HepG2 (cell line): Measurements from ENCODE around the gene PPOX. TPM values are rescaled to one million over a fixed set of nuclear protein-coding genes. Genes with fewer than 3 reads are reported as not detected.

Source experiments
- ARNTL ChIP-seq: sonication (generic); formaldehyde crosslinking; IDR thresholded peaks from 2 replicates; pipeline ENCODE4 v1.4.0; 2020; ENCODE audit warnings: mild to moderate bottlenecking, missing genetic modification reagents
- ASH2L ChIP-seq: fragments of 300-600, 200-600 bp; sonication (generic); IDR thresholded peaks from 2 replicates; pipeline ENCODE4 v1.7.0; 2017; ENCODE audit warnings: low read depth, mild to moderate bottlenecking, moderate library complexity, mixed read lengths, low read length; ENCODE audit not compliant: insufficient read length
- CHCHD3 ChIP-seq: sonication (generic); formaldehyde crosslinking; IDR thresholded peaks from 2 replicates; pipeline ENCODE4 v1.8.0; 2022; ENCODE audit warnings: mild to moderate bottlenecking, missing genetic modification reagents, moderate library complexity
- NAIF1 ChIP-seq: sonication (generic); formaldehyde crosslinking; IDR thresholded peaks from 2 replicates; pipeline ENCODE4 v1.5.0; 2020; ENCODE audit warnings: mild to moderate bottlenecking, missing genetic modification reagents, borderline replicate concordance
- NFE2L2 ChIP-seq: fragments of 150-350 bp; IDR thresholded peaks from 2 replicates; pipeline ENCODE4 v1.6.1; 2014; ENCODE audit warnings: low read length
- TAF15 ChIP-seq: fragments of 200-400 bp; formaldehyde crosslinking; IDR thresholded peaks from one replicate; pipeline ENCODE4 v1.6.1; 2018; ENCODE audit warnings: mild to moderate bottlenecking, low read depth, low read length; ENCODE audit not compliant: poor library complexity, severe bottlenecking
- ZFP36L2 ChIP-seq: sonication (generic); formaldehyde crosslinking; IDR thresholded peaks from 2 replicates; pipeline ENCODE4 v1.4.0; 2020; ENCODE audit warnings: missing genetic modification reagents
- ZMYM2 ChIP-seq: sonication (generic); formaldehyde crosslinking; IDR thresholded peaks from 2 replicates; pipeline ENCODE4 v1.8.0; 2022; ENCODE audit warnings: mild to moderate bottlenecking, missing genetic modification reagents
- ZMYM4 ChIP-seq: sonication (generic); formaldehyde crosslinking; IDR thresholded peaks from 2 replicates; pipeline ENCODE4 v1.8.1; 2023; ENCODE audit warnings: mild to moderate bottlenecking, missing genetic modification reagents
- ZNF101 ChIP-seq: sonication (generic); formaldehyde crosslinking; IDR thresholded peaks from 2 replicates; pipeline ENCODE4 v1.4.0; 2020; ENCODE audit warnings: mild to moderate bottlenecking, low read depth, missing genetic modification reagents, borderline replicate concordance
- ZNF589 ChIP-seq: sonication (generic); formaldehyde crosslinking; conservative IDR thresholded peaks from 2 replicates; pipeline ENCODE4 v1.8.0; 2022; ENCODE audit warnings: mild to moderate bottlenecking, moderate library complexity, missing genetic modification reagents
- ZNF703 ChIP-seq: sonication (generic); formaldehyde crosslinking; IDR thresholded peaks from 2 replicates; pipeline ENCODE4 v1.5.1; 2020; ENCODE audit warnings: missing genetic modification reagents, mild to moderate bottlenecking, moderate library complexity, borderline replicate concordance
- ZNF782 ChIP-seq: sonication (generic); formaldehyde crosslinking; IDR thresholded peaks from 2 replicates; pipeline ENCODE4 v1.4.0; 2020; ENCODE audit warnings: missing genetic modification reagents, mild to moderate bottlenecking, borderline replicate concordance
- polyA plus RNA-seq, 8 experiments: library from polyadenylated mRNA; depleted of rRNA in 3 of 8; stranded (reverse) in 7 of 8; unstranded in 1 of 8; fragments of >200 nt; fragmentation: Illumina TruSeq in 4 of 8; extraction: Trizol in 4 of 8; gene quantifications; 2 replicates each; pipeline versions ENCODE4 v1.2.1 to v1.2.3, GENCODE V29; 2011 to 2016; ENCODE audit warnings: low read depth in 4 of 8, missing spikeins in 1 of 8, mixed read lengths in 1 of 8; ENCODE audit not compliant: insufficient read depth in 1 of 8
- total RNA-seq, 5 experiments: library from RNA; depleted of rRNA; stranded (reverse); fragments of >200 nt; fragmentation: Illumina TruSeq; extraction: Trizol; gene quantifications; 2 replicates each; pipeline ENCODE4 v1.2.3, GENCODE V29; 2016; ENCODE audit warnings: low read depth in 1 of 5
- TF ChIP-seq, protein P1 (sequence below): sonication (generic); formaldehyde crosslinking; IDR thresholded peaks from 2 replicates; pipeline ENCODE4 v1.4.0; 2020; ENCODE audit warnings: missing genetic modification reagents, borderline replicate concordance
- TF ChIP-seq, protein P2 (sequence below): sonication (generic); formaldehyde crosslinking; IDR thresholded peaks from 2 replicates; pipeline ENCODE4 v1.5.0; 2020; ENCODE audit warnings: missing genetic modification reagents
- TF ChIP-seq, protein P3 (sequence below): sonication (generic); formaldehyde crosslinking; IDR thresholded peaks from 2 replicates; pipeline ENCODE4 v1.4.0; 2020; ENCODE audit warnings: mild to moderate bottlenecking, missing genetic modification reagents
- TF ChIP-seq, protein P4 (sequence below): sonication (generic); formaldehyde crosslinking; conservative IDR thresholded peaks from 2 replicates; pipeline ENCODE4 v1.8.0; 2022; ENCODE audit warnings: missing genetic modification reagents
- TF ChIP-seq, protein P5 (sequence below): conservative IDR thresholded peaks from 2 replicates; pipeline ENCODE4 v1.6.1; 2018; ENCODE audit warnings: missing genetic modification reagents

The PPOX gene
- total and polyA plus RNA-seq, 2 of the 13 experiments (the other 11 are each of a cell fraction or from before 2014, with no cell fraction given): 15.5 to 27.7 TPM

DNA sequence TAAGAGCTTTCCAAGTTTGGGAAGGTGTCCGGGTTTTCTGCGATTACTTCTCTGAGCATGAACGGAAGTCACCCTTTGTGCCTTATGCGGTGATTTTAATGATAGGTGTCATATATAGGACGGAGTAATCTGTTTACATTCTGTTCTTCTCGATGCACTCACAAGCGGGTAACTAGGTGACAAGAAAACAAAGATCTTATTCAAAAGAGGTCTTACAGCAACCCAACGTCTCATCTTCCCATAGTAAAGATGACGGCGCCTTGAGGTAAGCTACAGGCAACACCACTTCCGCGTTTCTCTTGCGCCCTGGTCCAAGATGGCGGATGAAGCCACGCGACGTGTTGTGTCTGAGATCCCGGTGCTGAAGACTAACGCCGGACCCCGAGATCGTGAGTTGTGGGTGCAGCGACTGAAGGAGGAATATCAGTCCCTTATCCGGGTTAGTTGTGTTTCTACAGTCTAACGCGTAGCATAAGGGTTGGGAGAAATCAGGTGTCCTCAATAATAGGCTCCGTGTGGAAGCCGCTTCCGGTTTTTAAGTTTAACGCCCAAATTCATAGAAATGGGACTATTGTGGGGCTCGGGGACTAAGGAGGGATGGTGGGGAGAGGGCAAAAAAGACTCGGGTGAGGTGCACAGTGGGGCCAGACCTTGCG is 12.4 kb upstream of the PPOX start, which contains the start of gene UFC1 (continued):
- TF ChIP-seq, protein P1, sequence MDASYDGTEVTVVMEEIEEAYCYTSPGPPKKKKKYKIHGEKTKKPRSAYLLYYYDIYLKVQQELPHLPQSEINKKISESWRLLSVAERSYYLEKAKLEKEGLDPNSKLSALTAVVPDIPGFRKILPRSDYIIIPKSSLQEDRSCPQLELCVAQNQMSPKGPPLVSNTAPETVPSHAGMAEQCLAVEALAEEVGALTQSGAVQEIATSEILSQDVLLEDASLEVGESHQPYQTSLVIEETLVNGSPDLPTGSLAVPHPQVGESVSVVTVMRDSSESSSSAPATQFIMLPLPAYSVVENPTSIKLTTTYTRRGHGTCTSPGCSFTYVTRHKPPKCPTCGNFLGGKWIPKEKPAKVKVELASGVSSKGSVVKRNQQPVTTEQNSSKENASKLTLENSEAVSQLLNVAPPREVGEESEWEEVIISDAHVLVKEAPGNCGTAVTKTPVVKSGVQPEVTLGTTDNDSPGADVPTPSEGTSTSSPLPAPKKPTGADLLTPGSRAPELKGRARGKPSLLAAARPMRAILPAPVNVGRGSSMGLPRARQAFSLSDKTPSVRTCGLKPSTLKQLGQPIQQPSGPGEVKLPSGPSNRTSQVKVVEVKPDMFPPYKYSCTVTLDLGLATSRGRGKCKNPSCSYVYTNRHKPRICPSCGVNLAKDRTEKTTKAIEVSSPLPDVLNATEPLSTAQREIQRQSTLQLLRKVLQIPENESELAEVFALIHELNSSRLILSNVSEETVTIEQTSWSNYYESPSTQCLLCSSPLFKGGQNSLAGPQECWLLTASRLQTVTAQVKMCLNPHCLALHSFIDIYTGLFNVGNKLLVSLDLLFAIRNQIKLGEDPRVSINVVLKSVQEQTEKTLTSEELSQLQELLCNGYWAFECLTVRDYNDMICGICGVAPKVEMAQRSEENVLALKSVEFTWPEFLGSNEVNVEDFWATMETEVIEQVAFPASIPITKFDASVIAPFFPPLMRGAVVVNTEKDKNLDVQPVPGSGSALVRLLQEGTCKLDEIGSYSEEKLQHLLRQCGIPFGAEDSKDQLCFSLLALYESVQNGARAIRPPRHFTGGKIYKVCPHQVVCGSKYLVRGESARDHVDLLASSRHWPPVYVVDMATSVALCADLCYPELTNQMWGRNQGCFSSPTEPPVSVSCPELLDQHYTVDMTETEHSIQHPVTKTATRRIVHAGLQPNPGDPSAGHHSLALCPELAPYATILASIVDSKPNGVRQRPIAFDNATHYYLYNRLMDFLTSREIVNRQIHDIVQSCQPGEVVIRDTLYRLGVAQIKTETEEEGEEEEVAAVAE (CRISPR knock-in tag): no peak
- TF ChIP-seq ASH2L (peak; percentile 90), ZNF589 (0 out of 2 replicates have a peak, but pooled peaks have one; percentile 36), TAF15 (no peak), NAIF1 (CRISPR knock-in tag) (peak; percentile 79; the same call in 1 of the 2 replicates), ZMYM4 (CRISPR knock-in tag) (peak; percentile 75), ZFP36L2 (CRISPR knock-in tag) (no peak), ZMYM2 (CRISPR knock-in tag) (no peak), ZNF703 (CRISPR knock-in tag) (no peak), ARNTL (peak; percentile 38; the same call in 1 of the 2 replicates), NFE2L2 (no peak), CHCHD3 (CRISPR knock-in tag) (no peak), ZNF782 (CRISPR knock-in tag) (0 out of 2 replicates have a peak, but pooled peaks have one; percentile 53), ZNF101 (CRISPR knock-in tag) (no peak)
- TF ChIP-seq, protein P2, sequence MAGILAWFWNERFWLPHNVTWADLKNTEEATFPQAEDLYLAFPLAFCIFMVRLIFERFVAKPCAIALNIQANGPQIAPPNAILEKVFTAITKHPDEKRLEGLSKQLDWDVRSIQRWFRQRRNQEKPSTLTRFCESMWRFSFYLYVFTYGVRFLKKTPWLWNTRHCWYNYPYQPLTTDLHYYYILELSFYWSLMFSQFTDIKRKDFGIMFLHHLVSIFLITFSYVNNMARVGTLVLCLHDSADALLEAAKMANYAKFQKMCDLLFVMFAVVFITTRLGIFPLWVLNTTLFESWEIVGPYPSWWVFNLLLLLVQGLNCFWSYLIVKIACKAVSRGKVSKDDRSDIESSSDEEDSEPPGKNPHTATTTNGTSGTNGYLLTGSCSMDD: no peak
- TF ChIP-seq, protein P3, sequence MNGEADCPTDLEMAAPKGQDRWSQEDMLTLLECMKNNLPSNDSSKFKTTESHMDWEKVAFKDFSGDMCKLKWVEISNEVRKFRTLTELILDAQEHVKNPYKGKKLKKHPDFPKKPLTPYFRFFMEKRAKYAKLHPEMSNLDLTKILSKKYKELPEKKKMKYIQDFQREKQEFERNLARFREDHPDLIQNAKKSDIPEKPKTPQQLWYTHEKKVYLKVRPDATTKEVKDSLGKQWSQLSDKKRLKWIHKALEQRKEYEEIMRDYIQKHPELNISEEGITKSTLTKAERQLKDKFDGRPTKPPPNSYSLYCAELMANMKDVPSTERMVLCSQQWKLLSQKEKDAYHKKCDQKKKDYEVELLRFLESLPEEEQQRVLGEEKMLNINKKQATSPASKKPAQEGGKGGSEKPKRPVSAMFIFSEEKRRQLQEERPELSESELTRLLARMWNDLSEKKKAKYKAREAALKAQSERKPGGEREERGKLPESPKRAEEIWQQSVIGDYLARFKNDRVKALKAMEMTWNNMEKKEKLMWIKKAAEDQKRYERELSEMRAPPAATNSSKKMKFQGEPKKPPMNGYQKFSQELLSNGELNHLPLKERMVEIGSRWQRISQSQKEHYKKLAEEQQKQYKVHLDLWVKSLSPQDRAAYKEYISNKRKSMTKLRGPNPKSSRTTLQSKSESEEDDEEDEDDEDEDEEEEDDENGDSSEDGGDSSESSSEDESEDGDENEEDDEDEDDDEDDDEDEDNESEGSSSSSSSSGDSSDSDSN (CRISPR knock-in tag): peak; percentile 69
- TF ChIP-seq, protein P4, sequence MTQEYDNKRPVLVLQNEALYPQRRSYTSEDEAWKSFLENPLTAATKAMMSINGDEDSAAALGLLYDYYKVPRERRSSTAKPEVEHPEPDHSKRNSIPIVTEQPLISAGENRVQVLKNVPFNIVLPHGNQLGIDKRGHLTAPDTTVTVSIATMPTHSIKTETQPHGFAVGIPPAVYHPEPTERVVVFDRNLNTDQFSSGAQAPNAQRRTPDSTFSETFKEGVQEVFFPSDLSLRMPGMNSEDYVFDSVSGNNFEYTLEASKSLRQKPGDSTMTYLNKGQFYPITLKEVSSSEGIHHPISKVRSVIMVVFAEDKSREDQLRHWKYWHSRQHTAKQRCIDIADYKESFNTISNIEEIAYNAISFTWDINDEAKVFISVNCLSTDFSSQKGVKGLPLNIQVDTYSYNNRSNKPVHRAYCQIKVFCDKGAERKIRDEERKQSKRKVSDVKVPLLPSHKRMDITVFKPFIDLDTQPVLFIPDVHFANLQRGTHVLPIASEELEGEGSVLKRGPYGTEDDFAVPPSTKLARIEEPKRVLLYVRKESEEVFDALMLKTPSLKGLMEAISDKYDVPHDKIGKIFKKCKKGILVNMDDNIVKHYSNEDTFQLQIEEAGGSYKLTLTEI (CRISPR knock-in tag): no peak
- TF ChIP-seq, protein P5, sequence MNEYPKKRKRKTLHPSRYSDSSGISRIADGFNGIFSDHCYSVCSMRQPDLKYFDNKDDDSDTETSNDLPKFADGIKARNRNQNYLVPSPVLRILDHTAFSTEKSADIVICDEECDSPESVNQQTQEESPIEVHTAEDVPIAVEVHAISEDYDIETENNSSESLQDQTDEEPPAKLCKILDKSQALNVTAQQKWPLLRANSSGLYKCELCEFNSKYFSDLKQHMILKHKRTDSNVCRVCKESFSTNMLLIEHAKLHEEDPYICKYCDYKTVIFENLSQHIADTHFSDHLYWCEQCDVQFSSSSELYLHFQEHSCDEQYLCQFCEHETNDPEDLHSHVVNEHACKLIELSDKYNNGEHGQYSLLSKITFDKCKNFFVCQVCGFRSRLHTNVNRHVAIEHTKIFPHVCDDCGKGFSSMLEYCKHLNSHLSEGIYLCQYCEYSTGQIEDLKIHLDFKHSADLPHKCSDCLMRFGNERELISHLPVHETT (CRISPR knock-in tag): peak; percentile 66; the same call in 1 of the 2 replicates
